Measurements from ENCODE around the gene SFSWAP.

SFSWAP gene

DNA sequence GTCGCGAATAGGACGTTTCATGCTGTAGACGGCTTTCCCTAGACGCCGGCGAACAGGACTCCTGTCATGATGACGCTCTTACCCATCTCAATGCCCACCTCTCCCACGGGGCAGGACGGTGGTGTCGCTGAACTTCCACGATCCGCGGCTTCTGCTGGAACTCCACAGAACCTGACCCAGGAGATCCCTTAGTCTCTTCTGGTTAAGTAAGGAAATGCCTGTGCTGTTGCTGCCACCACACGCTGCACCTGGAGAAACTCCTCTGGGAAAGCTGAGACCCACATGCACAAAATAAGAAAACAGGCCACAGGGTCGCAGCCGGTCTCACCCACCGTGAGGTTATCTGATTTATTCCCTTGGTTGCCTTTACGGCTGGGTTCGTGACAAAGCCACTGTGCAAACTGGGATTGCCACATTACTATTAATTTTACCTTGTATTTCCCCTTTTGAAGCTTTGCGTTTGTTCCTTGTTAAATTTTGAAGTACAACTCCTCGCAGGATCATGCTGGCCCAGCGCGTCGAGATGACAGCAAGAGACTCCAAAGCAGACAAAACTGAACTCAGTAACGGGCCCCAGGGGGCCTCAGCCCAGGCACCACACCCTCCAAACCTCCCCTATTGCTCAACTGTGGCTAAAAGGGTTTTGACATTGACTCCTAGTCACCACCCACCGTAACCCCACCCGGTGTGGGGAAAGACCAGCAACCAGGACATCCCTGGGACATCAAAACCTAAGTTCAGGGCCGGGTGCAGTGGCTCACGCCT, 108.1 kb downstream of the SFSWAP start:
- no peak for DNase-seq

GRCh38 chr12:131824450-131824849, 113.6 kb downstream of the SFSWAP start:
- DNase-seq, result no peak

- DNase-seq, result no peak
These were observed 114.4 kb downstream of the SFSWAP start for GRCh38 chr12:131825146-131825892.

- no peak for DNase-seq
These were observed 115.4 kb downstream of the SFSWAP start for GRCh38 chr12:131826097-131826928.

DNA sequence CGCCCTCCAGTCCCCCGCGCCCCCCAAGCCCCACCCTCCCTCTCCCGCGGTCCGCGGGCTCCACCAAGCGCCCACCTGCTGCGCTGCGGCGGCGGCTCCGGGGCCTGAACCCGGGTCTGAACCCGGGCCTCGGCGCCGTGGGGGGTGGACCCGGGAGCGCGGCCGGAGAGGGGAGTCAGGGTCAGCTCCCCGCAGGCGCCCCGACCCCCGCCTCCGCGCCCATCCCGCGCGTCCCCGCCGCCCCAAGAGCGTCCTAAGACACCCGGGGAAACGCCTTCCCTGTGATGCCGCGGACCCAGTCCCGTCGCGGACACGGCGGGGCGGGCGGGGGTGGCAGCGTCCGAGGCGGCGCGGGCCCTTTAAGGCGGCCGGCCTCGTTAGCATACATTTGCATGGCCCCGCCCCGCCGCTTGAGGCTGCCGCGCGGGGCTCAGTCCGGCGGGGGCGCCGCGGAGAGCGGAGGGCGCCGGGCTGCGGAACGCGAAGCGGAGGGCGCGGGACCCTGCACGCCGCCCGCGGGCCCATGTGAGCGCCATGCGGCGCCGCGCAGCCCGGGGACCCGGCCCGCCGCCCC, 117.2 kb downstream of the SFSWAP start, which contains the start of gene MMP17:
MMP17 (plus strand) TSS at position 433 of the 574 bp plus-strand sequence; CDS start at position 535, 102 bp downstream.
- no peak for DNase-seq

- DNase-seq, result no peak
These were observed 117.9 kb downstream of the SFSWAP start for GRCh38 chr12:131828671-131829355.

GRCh38 chr12:131829356-131829747, 118.5 kb downstream of the SFSWAP start:
- no peak for DNase-seq

DNA sequence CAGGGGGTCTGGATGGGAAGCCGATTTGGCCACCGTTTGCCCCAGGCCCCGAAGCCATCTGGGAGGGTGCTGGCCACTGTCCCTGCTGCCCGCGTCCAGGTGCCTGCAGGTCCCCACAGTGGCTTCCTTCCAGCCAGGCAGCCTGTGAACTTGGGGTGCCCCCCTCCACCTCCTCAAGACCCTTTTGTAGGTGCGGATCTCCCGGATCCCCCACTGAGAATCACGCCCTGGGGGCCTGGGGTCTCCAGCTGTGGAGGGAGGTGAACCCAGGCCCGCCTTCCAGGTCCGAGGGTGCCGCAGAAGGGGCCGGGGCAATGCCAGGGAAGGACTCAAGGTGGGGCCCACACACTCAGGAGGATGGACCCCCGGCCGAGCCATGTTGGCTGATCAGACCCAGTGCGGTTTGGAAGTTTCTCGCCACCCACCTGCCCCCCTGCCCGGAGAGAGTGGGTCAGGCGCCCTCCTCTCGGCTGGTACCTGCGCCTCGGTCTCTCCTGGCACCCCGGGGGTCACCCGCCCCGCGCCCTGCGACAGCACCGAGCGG, 119.0 kb downstream of the SFSWAP start:
- no peak for DNase-seq

DNA sequence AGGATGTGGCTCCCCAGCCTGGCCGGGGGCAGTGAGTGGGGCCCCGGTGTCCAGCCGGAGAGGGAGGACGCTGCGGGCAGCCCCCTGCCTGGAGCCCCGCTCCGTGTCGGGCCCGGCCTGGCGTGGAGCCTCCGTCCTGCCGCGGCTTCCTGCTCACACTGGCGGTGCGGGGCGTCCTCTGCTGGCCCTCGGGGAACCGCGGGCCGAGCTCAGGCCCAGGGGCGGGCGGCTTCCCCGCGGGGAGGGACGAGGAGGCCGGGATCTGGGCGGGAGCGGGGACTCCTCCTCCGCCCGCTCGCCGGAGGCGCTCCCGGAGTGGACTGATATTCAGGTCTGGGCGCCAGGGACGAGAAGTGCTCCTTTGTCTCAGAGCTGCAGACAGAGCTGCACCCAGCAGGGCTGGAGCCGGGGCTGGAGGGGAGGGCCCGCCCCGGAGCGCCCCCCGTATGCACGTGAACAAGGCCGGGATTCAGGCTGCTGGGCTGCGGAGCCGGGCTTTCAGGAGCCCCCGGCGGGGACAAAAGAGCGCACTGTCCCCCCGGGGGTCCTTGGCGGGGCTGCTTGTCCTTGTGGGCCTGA, 119.5 kb downstream of the SFSWAP start:
- DNase-seq, result peak; percentile 25 to 37

- no peak for DNase-seq
These were observed 120.2 kb downstream of the SFSWAP start for GRCh38 chr12:131830914-131831571.

GRCh38 chr12:131831635-131832041, 120.7 kb downstream of the SFSWAP start:
- DNase-seq, result no peak

GRCh38 chr12:131832321-131833231, 121.7 kb downstream of the SFSWAP start:
- DNase-seq, result no peak

DNA sequence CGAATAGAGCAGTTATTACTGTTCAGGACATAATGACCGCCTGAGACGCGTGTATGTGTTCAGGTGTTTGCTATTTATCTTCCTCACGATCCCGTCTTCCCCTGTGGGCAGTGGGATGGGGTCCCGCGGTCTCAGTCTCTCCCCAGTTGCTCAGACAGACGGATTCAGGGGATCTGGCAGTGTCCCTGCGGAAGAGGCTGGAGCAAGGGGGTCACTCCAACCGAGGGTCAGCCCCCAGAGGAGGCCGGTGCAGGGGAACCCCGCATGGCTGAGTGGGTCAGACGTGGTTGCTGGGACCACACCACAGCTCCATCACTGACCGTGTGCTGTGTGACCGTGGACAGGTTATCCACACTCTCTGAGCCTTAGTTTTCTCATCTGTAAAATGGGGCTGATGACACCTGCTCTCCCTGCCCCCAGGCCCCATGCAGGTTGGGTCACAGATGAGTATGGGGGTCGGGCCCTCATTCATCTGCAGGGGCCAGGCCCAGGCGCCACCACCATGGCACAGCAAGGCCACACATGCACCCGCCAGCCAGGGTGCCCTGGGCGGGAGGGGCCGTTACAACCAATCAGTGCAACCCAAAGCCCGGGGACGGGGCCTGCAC, 122.5 kb downstream of the SFSWAP start:
- no peak for DNase-seq

GRCh38 chr12:131833896-131834641, 123.2 kb downstream of the SFSWAP start:
- DNase-seq, result no peak

DNA sequence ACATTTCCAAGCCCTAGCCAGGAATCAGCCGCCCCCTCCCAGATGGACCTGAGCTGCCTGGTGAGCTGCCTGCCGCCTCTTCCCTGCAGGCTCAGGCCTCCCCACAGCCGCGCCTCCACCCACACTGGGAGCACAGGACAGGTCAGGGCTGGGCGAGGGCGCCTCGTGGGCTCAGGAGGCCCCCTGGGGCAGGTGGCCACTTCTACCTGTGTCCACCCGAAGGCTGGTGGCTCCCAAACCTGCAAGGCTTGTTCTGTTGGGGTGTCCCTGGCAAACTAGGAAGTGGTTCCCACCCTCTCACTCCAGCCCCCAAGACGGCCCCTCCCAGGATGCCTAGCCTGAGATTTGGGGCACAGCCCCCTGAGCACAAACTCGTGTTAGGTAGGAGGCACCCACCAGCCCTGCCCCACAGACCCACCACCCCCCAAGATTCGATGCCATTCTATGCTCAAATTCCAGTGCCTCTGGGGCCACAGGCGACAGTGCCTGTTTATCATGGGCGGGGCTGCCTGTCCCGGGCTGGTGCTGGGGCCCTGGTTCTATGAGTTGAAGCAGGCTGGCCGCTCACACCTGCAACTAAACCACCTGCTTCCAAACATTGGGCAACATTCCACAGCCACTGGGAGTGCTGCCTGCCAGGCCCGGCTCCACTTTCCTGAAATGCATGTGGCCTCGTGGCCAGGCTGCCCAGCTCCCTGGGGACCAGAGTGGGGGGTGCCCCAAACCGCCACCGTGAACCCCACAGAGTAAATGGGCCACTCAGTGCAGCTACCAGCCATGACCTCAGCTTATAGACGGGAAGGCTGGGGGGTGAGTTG, 124.1 kb downstream of the SFSWAP start:
- DNase-seq, result no peak

DNA sequence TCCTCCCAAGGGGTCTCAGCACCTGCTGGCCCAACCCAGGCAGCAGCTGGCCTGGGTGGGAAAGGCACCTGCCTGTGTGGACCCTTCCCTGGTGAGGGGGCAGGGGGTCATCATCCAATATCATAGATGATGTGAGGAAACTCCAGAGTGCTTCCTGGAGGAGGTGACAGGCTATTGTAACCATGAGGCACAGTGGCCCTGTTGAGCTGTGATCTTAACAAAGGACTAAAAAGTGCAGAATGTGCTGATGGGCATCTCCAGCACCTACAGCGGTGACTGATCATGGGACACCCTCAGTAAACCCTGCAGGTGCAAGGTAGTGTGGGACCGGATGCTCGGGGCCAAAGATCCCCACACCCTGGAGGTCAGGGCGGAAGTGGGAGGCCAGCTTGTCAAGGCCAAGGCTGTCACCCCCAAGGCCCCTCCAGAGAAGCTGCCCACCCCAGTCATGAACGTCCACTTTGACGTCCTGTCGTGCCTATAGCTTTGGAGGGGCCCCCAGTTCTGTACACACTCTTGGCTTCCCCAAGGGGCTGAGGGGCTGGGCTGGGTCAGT, 124.8 kb downstream of the SFSWAP start:
- DNase-seq, result no peak

DNA sequence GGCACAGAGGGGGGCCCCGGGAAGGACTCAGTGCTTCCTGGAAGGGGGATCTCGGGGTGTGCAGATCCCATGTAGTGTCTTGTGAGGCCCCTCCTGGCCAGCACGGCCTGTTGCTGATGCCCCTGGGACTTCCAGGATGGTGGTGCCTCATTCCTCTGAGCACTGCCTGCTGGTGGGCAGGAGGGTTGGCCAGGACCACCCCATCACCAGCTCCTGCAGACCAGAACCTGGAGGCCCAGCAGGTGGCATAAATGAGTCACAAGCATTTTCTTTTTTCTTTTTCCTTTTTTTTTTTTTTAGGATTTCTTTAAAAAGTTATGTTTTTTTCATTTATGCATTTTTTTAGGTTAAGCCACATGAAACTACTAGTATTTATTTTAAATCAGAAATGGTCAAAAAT, 125.3 kb downstream of the SFSWAP start:
- DNase-seq, result no peak

All from stimulated activated CD4-positive, alpha-beta T cell treated with anti-CD3 and anti-CD28 coated beads, Interleukin-2, amount 100 ng/mL, for 48 hours (primary cell).